CD14-positive monocyte (primary cell): ENCODE data around the gene C10orf95. TPM values are rescaled to one million over a fixed set of nuclear protein-coding genes. Genes with fewer than 3 reads are reported as not detected.

Source experiments
- DNase-seq, 3 donors: peaks; one replicate each; pipeline ENCODE4 v3.0.0-alpha.2; 2011 to 2022
- H2AFZ ChIP-seq: 2 replicates; pipeline ENCODE4 v1.6.0; 2012; ENCODE audit warnings: mild to moderate bottlenecking, low read depth, low read length, inconsistent platforms; ENCODE audit not compliant: insufficient read depth, poor library complexity, severe bottlenecking
- H3K27ac ChIP-seq, 2 donors: 1 replicate in 1 of 2; 2 replicates in 1 of 2; pipeline ENCODE4 v1.5.1; 2012 to 2013; ENCODE audit warnings: low read length in 2 of 2, control low read depth in 1 of 2, inconsistent platforms in 1 of 2, low read depth in 1 of 2, mild to moderate bottlenecking in 1 of 2
- H3K27me3 ChIP-seq, 2 donors: one replicate each; pipeline versions ENCODE4 v1.6.0 to v1.6.1; 2011 to 2013; ENCODE audit warnings: low read length in 2 of 2; ENCODE audit not compliant: control insufficient read depth in 2 of 2, insufficient read depth in 2 of 2
- H3K36me3 ChIP-seq, 2 donors: replicated peaks in 1 of 2; 1 replicate in 1 of 2; 2 replicates in 1 of 2; pipeline versions ENCODE4 v1.5.1 to v1.6.1; 2012 to 2013; ENCODE audit warnings: low read length in 2 of 2, control low read depth in 1 of 2, inconsistent platforms in 1 of 2, mild to moderate bottlenecking in 1 of 2; ENCODE audit not compliant: insufficient read depth in 2 of 2, control insufficient read depth in 1 of 2
- H3K4me1 ChIP-seq, 2 donors: 1 replicate in 1 of 2; 2 replicates in 1 of 2; pipeline versions ENCODE4 v1.5.1 to v1.6.1; 2012 to 2013; ENCODE audit warnings: low read length in 2 of 2, control low read depth in 1 of 2, inconsistent platforms in 1 of 2, mild to moderate bottlenecking in 1 of 2, moderate library complexity in 1 of 2; ENCODE audit not compliant: insufficient read depth in 2 of 2, control insufficient read depth in 1 of 2
- H3K4me2 ChIP-seq: replicated peaks from 2 replicates; pipeline ENCODE3; 2012; ENCODE audit warnings: low read length, moderate library complexity, mild to moderate bottlenecking; ENCODE audit not compliant: poor library complexity, severe bottlenecking; ENCODE audit errors: extremely low read depth
- H3K4me3 ChIP-seq, 3 experiments: fragments of 200-600 bp in 1 of 3; sonication (generic) in 1 of 3; replicated peaks in 1 of 3; 1 replicate in 2 of 3; 2 replicates in 1 of 3; pipeline ENCODE4 v1.5.1; 2011 to 2013; ENCODE audit warnings: low read length in 3 of 3, mild to moderate bottlenecking in 3 of 3, control low read depth in 2 of 3, low read depth in 2 of 3, inconsistent platforms in 1 of 3, moderate library complexity in 1 of 3
- H3K79me2 ChIP-seq: 2 replicates; pipeline ENCODE4 v1.6.0; 2012; ENCODE audit warnings: mild to moderate bottlenecking, control low read depth, inconsistent platforms, low read length, moderate library complexity; ENCODE audit not compliant: insufficient read depth
- H3K9ac ChIP-seq: 2 replicates; pipeline ENCODE4 v1.6.0; 2017; ENCODE audit warnings: low read length, mild to moderate bottlenecking; ENCODE audit not compliant: insufficient read depth, poor library complexity, severe bottlenecking
- H3K9me3 ChIP-seq, 2 donors: replicated peaks in 1 of 2; 1 replicate in 1 of 2; 2 replicates in 1 of 2; pipeline versions ENCODE4 v1.5.1 to v1.6.1; 2012 to 2013; ENCODE audit warnings: low read length in 2 of 2, control low read depth in 1 of 2; ENCODE audit not compliant: control insufficient read depth in 1 of 2, insufficient read depth in 1 of 2
- H4K20me1 ChIP-seq: 2 replicates; pipeline ENCODE4 v1.6.0; 2012; ENCODE audit warnings: mild to moderate bottlenecking, low read length, control low read depth, moderate library complexity; ENCODE audit not compliant: insufficient read depth
- H3K27ac Mint-ChIP-seq, 7 donors: one replicate each; pipeline ENCODE4 v1.8.0; 2020; ENCODE audit warnings: mild to moderate bottlenecking in 7 of 7, mixed read lengths in 7 of 7, moderate library complexity in 6 of 7, inconsistent platforms in 2 of 7
- H3K27me3 Mint-ChIP-seq, 3 donors: one replicate each; pipeline ENCODE4 v1.8.0; 2021 to 2022; ENCODE audit warnings: low read depth in 3 of 3, mild to moderate bottlenecking in 3 of 3, mixed read lengths in 3 of 3, moderate library complexity in 3 of 3, inconsistent platforms in 1 of 3
- H3K36me3 Mint-ChIP-seq, 2 donors: one replicate each; pipeline ENCODE4 v1.8.0; 2020; ENCODE audit warnings: mixed read lengths in 2 of 2, inconsistent platforms in 1 of 2, mild to moderate bottlenecking in 1 of 2
- H3K4me1 Mint-ChIP-seq: one replicate; pipeline ENCODE4 v1.8.0; 2020; ENCODE audit warnings: mild to moderate bottlenecking, mixed read lengths
- H3K4me3 Mint-ChIP-seq, 2 donors: one replicate each; pipeline ENCODE4 v1.8.0; 2020; ENCODE audit warnings: mild to moderate bottlenecking in 2 of 2, mixed read lengths in 2 of 2, moderate library complexity in 1 of 2
- H3K9me3 Mint-ChIP-seq, 7 donors: one replicate each; pipeline ENCODE4 v1.8.0; 2020 to 2022; ENCODE audit warnings: mixed read lengths in 7 of 7, mild to moderate bottlenecking in 6 of 7, moderate library complexity in 6 of 7, inconsistent platforms in 2 of 7
- WGBS: methylation state at CpG from one replicate; pipeline ENCODE4 v1.1.5; 2013; ENCODE audit warnings: missing lambda C conversion rate; ENCODE audit not compliant: insufficient coverage; 5-methylcytosine and 5-hydroxymethylcytosine counted together
- intact Hi-C, 2 donors: fragments of 100-400 bp; cut with micrococcal nuclease; formaldehyde crosslinking; loops; one replicate each; pipeline versions ENCODE4 v1.15.0 to v1.15.1; 2023
- polyA plus RNA-seq, 3 donors: library from polyadenylated mRNA; depleted of rRNA in 1 of 3; unstranded in 2 of 3; stranded (reverse) in 1 of 3; fragments of 300-500 nt in 2 of 3; fragments of >200 nt in 1 of 3; fragmentation: Illumina TruSeq in 2 of 3; gene quantifications; 1 replicate in 2 of 3; 2 replicates in 1 of 3; pipeline ENCODE4 v1.2.3, GENCODE V29; 2012 to 2021
- TF ChIP-seq, protein P1 (sequence below): fragments of 200-600 bp; IDR thresholded peaks from one replicate; pipeline ENCODE4 v1.8.0; 2022; ENCODE audit warnings: antibody characterized with exemption, mild to moderate bottlenecking

Gene C10orf95
- polyA plus RNA-seq, 3 donors = 0.27 TPM; not detected in 2

DNA sequence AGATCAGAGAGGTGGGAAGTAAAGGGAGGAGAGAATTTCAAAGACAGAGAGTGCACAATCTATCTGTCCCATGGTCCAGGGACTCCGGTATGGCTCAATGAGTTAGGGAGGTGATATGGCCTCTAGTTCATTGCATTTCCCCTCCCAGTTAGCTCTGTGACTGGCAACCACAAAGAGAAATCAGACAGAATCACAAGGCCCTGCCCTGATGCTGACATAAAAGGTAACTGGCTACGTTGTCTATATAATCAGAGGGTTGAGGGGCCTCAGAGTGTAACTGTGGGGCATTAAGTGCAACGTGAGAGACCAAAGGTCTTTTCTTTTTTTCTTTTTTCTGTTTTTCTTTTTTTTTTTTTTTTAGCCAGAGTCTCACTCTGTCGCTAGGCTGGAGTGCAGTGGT is 7.3 kb upstream of the C10orf95 start:
- peaks cover 4 to 10% (median 8%) of the 10 kb centered on the region in 3 donors for H3K27me3 Mint-ChIP-seq
- H4K20me1 ChIP-seq = no peaks in the 10 kb centered on the region
- peaks cover 0 to 3% of the 10 kb centered on the region in 2 donors for H3K27me3 ChIP-seq
- peaks cover 64% of the 10 kb centered on the region for H3K4me1 Mint-ChIP-seq
- no peaks in the 10 kb centered on the region for H3K9me3 ChIP-seq
- H3K4me1 ChIP-seq = peaks cover 55 to 63% of the 10 kb centered on the region in 2 donors
- TF ChIP-seq, protein P1, sequence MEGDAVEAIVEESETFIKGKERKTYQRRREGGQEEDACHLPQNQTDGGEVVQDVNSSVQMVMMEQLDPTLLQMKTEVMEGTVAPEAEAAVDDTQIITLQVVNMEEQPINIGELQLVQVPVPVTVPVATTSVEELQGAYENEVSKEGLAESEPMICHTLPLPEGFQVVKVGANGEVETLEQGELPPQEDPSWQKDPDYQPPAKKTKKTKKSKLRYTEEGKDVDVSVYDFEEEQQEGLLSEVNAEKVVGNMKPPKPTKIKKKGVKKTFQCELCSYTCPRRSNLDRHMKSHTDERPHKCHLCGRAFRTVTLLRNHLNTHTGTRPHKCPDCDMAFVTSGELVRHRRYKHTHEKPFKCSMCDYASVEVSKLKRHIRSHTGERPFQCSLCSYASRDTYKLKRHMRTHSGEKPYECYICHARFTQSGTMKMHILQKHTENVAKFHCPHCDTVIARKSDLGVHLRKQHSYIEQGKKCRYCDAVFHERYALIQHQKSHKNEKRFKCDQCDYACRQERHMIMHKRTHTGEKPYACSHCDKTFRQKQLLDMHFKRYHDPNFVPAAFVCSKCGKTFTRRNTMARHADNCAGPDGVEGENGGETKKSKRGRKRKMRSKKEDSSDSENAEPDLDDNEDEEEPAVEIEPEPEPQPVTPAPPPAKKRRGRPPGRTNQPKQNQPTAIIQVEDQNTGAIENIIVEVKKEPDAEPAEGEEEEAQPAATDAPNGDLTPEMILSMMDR = no peak
- H3K4me3 ChIP-seq = no peak overlapping the region
- H3K4me3 Mint-ChIP-seq = no peak overlapping the region
- H3K9me3 Mint-ChIP-seq = no peaks in the 10 kb centered on the region
- no peaks in the 10 kb centered on the region for H3K79me2 ChIP-seq
- H2AFZ ChIP-seq = no peak overlapping the region
- peaks cover 0 to 3% of the 10 kb centered on the region in 2 donors for H3K36me3 Mint-ChIP-seq
- H3K9ac ChIP-seq = no peak overlapping the region
- DNase-seq = no peak
- no CpG with 5 or more reads among the region's 4 CpGs for WGBS
- H3K36me3 ChIP-seq = no peaks in the 10 kb centered on the region
- no peak overlapping the region for H3K27ac ChIP-seq
- H3K27ac Mint-ChIP-seq = no peak overlapping the region
- intact Hi-C loops = no loop called here
- H3K4me2 ChIP-seq = no peak overlapping the region

DNA sequence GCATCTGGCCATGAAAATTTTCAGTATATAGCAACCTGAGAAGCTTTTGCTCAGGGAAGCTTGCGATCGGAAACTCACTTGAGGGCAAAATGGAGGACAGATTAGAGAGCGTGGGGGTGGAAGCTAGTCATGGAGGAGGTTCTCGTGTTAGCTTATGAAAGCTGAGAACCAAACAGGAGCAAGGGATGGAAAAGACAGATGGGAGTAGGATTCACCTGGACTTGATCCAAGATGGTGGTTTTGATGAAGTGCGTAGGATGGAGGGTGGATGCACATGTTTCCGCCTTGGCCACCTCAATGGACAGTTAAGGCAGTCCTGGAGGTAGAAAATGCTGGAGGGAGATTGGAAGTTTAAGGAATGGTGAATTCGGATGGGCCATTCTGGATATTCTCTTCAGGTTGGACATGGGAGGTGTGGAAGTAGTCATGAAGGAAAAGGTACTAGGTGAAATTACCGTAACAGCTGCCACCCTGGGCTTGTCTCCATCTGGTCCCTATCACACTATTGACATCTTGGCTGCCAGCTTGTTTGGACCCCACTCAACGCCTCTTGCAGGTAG is 6.3 kb upstream of the C10orf95 start:
- H3K9me3 ChIP-seq = no peaks in the 10 kb centered on the region
- no peak overlapping the region for H3K27ac ChIP-seq
- no peaks in the 10 kb centered on the region for H3K79me2 ChIP-seq
- H4K20me1 ChIP-seq = no peaks in the 10 kb centered on the region
- H3K4me3 ChIP-seq = no peak overlapping the region
- no peaks in the 10 kb centered on the region for H3K36me3 ChIP-seq
- peaks cover 4 to 5% of the 10 kb centered on the region in 2 donors for H3K36me3 Mint-ChIP-seq
- intact Hi-C loops = no loop called here
- H2AFZ ChIP-seq = no peak overlapping the region
- H3K27ac Mint-ChIP-seq = no peak overlapping the region
- H3K27me3 Mint-ChIP-seq = peaks cover 2 to 5% (median 3%) of the 10 kb centered on the region in 3 donors
- H3K4me3 Mint-ChIP-seq = no peak overlapping the region
- 87% methylated on average over 7 of the region's 9 CpGs for WGBS
- H3K27me3 ChIP-seq = peaks cover 0 to under 1% of the 10 kb centered on the region in 2 donors
- DNase-seq = no peak
- H3K9me3 Mint-ChIP-seq = peaks cover 0 to 2% (median 0%) of the 10 kb centered on the region in 7 donors
- H3K4me1 ChIP-seq = peaks cover 62 to 66% of the 10 kb centered on the region in 2 donors
- H3K4me2 ChIP-seq = no peak overlapping the region
- TF ChIP-seq, protein P1 = no peak
- no peak overlapping the region for H3K9ac ChIP-seq
- H3K4me1 Mint-ChIP-seq = peaks cover 65% of the 10 kb centered on the region
